NCI-H2227 (cell line): ENCODE measurements around the gene DDHD1.

Source experiments
- DNase-seq: peaks from one replicate; lab custom pipeline; 2025; ENCODE audit not compliant: unreplicated experiment; lab: John Stamatoyannopoulos, UW

DDHD1 gene

GRCh38 chr14:53035336-53036210 lies 117.5 kb downstream of the DDHD1 start:
- DNase-seq: no peak

GRCh38 chr14:53034688-53035230 lies 118.4 kb downstream of the DDHD1 start:
- DNase-seq: no peak

- no peak for DNase-seq
Observed at GRCh38 chr14:53034036-53034435, 119.1 kb downstream of the DDHD1 start.

GRCh38 chr14:53032838-53033390 lies 120.2 kb downstream of the DDHD1 start:
- DNase-seq: no peak

GRCh38 chr14:53032161-53032803 lies 120.8 kb downstream of the DDHD1 start:
- no peak for DNase-seq

GRCh38 chr14:53027562-53027961 lies 125.6 kb downstream of the DDHD1 start:
- DNase-seq: no peak

GRCh38 chr14:53027041-53027440 lies 126.1 kb downstream of the DDHD1 start:
- no peak for DNase-seq

GRCh38 chr14:53023325-53023724 lies 129.8 kb downstream of the DDHD1 start:
- no peak for DNase-seq

GRCh38 chr14:53022593-53022992 lies 130.5 kb downstream of the DDHD1 start:
- DNase-seq: no peak

- DNase-seq: no peak
Observed at GRCh38 chr14:53020193-53020932, 132.8 kb downstream of the DDHD1 start.

GRCh38 chr14:53019406-53019805 lies 133.7 kb downstream of the DDHD1 start:
- DNase-seq: no peak

GRCh38 chr14:53017837-53018236 lies 135.3 kb downstream of the DDHD1 start:
- DNase-seq: no peak

GRCh38 chr14:53016919-53017318 lies 136.2 kb downstream of the DDHD1 start:
- no peak for DNase-seq

GRCh38 chr14:53016491-53016890 lies 136.6 kb downstream of the DDHD1 start:
- no peak for DNase-seq

- DNase-seq: no peak
Observed at GRCh38 chr14:53011053-53011462, 142.1 kb downstream of the DDHD1 start.

- DNase-seq: no peak
Observed at GRCh38 chr14:53010193-53011040, 142.7 kb downstream of the DDHD1 start.

- no peak for DNase-seq
Observed at GRCh38 chr14:53006931-53007562, 146.1 kb downstream of the DDHD1 start.

GRCh38 chr14:53004976-53005375 lies 148.1 kb downstream of the DDHD1 start:
- no peak for DNase-seq

GRCh38 chr14:53003776-53004175 lies 149.3 kb downstream of the DDHD1 start:
- no peak for DNase-seq

GRCh38 chr14:53002576-53002975 lies 150.5 kb downstream of the DDHD1 start:
- peak; percentile 8 for DNase-seq
